A673 (cell line): Measurements from ENCODE around the gene NCOR1.

Source experiments
- EZH2 ChIP-seq: fragments of 200-600 bp; sonication (generic); IDR thresholded peaks from 2 replicates; pipeline ENCODE4 v1.6.1; 2017; ENCODE audit warnings: borderline replicate concordance, low read depth, mild to moderate bottlenecking, mixed read lengths, antibody characterized with exemption, low read length; ENCODE audit not compliant: poor library complexity, severe bottlenecking
- TF ChIP-seq, protein P1 (sequence below): fragments of 300-800, 200-600 bp; sonication (generic); conservative IDR thresholded peaks from 2 replicates; pipeline ENCODE4 v1.5.1; 2017; ENCODE audit warnings: low read depth, mild to moderate bottlenecking, antibody characterized with exemption, low read length, moderate library complexity, mixed read lengths

DNA sequence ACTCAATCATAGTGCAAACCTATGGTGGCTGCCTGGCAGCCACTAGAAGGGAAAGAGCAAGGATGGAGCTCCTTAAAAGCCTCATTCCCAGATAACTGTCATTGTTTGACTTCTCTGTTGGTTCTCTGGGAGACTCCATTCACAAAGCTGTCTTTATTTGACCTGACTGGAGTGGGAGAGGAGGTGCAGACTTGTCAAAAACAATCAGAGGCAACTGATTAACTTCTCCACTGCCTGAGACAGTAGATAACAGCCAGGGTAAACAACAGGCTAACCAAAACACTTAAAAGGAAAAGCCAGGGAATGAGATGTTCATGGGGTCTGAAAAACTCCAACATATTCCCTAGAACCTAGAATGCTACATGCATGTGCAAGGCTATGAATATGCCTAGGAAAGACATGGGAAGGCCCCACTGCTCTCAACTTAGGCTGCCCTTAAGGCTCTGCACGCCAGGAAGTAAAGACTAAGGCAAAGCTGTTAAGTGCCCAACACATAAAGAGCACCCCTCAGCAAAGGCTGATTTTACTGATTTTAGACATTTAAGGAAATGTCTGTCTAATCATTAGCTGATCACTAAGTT lies 133.7 kb downstream of the NCOR1 start:
- TF ChIP-seq, protein P1, sequence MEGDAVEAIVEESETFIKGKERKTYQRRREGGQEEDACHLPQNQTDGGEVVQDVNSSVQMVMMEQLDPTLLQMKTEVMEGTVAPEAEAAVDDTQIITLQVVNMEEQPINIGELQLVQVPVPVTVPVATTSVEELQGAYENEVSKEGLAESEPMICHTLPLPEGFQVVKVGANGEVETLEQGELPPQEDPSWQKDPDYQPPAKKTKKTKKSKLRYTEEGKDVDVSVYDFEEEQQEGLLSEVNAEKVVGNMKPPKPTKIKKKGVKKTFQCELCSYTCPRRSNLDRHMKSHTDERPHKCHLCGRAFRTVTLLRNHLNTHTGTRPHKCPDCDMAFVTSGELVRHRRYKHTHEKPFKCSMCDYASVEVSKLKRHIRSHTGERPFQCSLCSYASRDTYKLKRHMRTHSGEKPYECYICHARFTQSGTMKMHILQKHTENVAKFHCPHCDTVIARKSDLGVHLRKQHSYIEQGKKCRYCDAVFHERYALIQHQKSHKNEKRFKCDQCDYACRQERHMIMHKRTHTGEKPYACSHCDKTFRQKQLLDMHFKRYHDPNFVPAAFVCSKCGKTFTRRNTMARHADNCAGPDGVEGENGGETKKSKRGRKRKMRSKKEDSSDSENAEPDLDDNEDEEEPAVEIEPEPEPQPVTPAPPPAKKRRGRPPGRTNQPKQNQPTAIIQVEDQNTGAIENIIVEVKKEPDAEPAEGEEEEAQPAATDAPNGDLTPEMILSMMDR = no peak
- no peak for TF ChIP-seq EZH2
